Head of caudate nucleus (tissue), 42 donors: Measurements from ENCODE around the gene RRBP1.

Source experiments
- DNase-seq, 42 donors: peaks; one replicate each; pipeline versions ENCODE4 v3.0.0 to v3.0.0-alpha.2; 2020 to 2021; ENCODE audit warnings: mixed read lengths in 7 of 42
- intact Hi-C: fragments of 100-400 bp; cut with DNase I; formaldehyde crosslinking; loops from one replicate; pipeline ENCODE4 v1.15.0; 2022

RRBP1 gene

GRCh38 chr20:17654649-17655285 is 27.3 kb downstream of the RRBP1 start:
- DNase-seq: peak in 24 of 42 donors; percentile 27 to 80 (median 58)
- intact Hi-C loops: no loop called here

GRCh38 chr20:17653835-17654648 is 28.0 kb downstream of the RRBP1 start:
- intact Hi-C loops: no loop called here
- DNase-seq: peak in 5 of 42 donors; percentile 6 to 31 (median 16)

GRCh38 chr20:17652411-17652810 is 29.6 kb downstream of the RRBP1 start:
- peak in 4 of 42 donors; percentile 6 to 25 (median 14) for DNase-seq
- intact Hi-C loops: no loop called here

GRCh38 chr20:17651760-17652388 is 30.2 kb downstream of the RRBP1 start:
- intact Hi-C loops: no loop called here
- DNase-seq: peak in 4 of 42 donors; percentile 8 to 21 (median 13)

GRCh38 chr20:17651129-17651759 is 30.8 kb downstream of the RRBP1 start:
- DNase-seq: peak in 4 of 42 donors; percentile 8 to 28 (median 9)
- intact Hi-C loops: no loop called here

DNA sequence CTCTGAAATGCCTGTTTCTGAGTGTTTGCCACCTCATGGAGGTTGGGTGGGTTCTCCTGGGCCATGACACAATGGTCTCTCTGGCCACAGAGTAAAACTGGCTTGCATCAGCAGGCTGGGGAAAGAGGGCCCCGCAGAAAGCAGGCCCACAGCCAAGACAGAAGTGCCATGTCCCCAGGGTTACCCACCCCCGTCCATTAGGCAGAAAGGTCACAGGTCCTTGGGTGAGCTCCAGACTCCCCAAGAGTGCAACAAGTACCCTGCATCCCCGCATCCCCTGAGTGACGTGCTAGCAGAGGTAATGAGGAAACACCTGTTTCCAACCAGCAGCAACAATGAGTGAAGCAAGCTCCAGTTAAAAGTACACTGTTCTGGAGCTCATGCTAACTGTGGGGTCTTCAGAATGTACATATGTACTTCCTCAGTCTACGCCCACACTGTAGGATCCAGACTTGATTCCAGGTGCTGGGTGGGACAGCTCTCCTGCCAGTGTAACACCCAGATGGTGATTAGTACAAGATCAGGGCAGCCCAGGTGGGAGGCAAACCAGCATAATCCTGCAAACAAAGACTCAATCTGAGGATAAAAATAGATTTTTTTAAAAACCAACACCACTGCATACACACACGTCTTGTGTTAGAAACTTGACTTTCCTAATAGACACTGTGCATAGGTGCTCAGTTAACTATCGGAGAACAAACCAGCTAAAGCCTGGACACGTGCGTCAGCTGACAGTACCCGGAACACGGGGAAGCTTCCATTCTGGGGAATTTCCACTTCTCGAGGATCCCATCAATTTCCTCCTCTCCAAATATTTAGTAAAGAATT is 31.5 kb downstream of the RRBP1 start:
- intact Hi-C loops: no loop called here
- peak in 4 of 42 donors; percentile 12 to 33 (median 26) for DNase-seq

- intact Hi-C loops: no loop called here
- peak in 6 of 42 donors; percentile 8 to 36 (median 25) for DNase-seq
Observed at GRCh38 chr20:17648791-17649730, 33.0 kb downstream of the RRBP1 start.

GRCh38 chr20:17648315-17648646 is 33.8 kb downstream of the RRBP1 start:
- intact Hi-C loops: no loop called here
- DNase-seq: peak in 7 of 42 donors; percentile 18 to 63 (median 45)

DNA sequence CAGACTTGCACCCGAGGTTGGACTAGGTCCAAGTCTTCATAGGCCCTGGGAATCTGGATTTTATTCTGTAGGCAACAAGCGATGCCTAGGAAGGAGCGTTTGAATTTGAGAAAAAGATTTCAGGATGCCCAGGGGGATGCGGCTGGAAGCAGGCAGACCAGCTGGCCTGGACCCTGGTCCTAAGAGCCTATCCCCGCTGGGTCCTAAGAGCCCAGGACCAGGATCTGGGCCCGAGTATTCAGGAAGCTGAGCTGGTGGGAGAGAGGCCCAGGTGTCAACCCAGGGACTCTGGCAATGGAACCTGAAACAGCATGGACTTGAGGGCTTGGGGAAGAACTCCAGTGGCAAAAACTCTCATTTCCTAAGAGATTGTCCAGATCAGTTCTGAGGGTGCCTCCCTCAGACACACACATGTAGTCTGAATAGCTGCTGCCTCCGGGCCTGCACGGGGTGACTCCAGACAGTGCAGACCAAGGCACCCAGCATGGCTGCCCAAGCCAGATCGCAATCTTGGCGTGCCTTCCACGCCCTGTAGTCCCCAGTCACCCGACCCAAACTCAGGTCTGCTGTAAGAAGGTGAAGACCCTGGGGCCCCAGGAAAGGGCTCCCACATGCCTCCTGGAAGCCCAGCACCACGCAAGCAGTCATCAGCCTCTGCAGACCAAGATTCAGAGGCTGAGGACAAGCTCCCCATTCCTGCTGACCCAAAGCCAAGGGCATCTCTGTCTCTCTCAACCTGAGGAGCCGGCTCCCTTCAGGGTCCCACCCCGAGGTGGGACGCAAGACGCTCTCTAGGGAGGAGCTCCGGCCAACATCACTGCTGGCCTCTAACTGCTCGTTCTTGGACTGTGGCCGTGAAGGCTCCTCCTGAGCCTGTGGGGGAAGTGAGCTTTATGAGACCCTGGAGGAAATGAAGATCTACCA is 34.4 kb downstream of the RRBP1 start:
- DNase-seq: peak in 2 of 42 donors; percentile 21 to 27
- intact Hi-C loops: no loop called here

GRCh38 chr20:17646961-17647301 is 35.1 kb downstream of the RRBP1 start:
- DNase-seq: peak in 2 of 42 donors; percentile 12 to 28
- intact Hi-C loops: no loop called here

- intact Hi-C loops: no loop called here
- peak in 2 of 42 donors; percentile 0 to 15 for DNase-seq
Observed at GRCh38 chr20:17646209-17646960, 35.7 kb downstream of the RRBP1 start.

DNA sequence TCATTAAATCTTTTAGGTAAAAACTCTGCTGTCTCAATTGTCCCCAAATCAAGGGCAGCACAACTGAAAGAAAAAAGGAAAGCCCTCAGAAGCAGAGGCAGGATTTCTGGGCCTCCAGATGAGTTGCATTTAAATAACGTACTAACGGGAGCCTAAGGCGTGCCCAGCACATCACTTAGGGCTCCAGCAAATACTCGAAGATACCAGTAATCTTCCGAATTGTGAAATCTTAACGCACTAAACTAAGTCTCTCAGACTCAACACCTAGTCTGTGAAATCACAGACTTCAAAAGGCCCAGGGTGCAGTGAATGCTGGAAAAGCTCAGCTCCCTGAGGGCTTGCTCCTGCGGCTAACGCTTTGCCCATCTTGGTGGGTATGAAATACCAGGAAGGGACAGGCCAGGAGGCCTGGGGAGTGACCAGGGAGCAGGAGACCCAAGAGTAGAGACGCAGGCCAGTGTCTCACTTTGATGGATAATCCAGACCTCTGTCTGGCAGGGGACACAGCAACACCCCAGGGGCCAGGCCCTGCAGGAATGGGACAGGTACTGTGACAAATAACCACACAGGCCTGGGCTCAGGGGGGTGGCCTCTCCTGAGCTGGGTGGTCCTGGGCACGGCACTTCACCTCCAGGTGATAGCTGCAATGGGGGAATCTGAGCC is 36.4 kb downstream of the RRBP1 start:
- intact Hi-C loops: no loop called here
- DNase-seq: peak in 1 of 42 donors; percentile 10

DNA sequence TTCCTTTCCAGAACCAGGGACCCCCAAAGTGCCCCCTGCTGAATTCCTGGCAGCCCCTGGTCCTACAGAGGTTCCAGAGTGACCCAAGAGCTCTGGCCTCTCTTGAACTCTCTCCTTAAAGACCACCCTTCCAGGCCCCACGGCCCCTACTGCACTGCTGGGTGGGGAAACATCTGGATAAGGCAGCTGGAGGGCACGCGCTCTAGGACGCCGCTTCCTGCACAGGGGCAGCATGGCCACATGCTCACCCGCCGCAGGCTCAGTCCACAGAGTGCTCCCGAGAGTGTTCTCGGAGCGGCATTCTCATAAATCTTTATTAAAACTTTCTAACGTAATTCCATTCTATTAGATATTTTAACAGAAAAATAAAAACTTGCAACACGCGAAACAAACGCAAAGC is 37.0 kb downstream of the RRBP1 start:
- no peak for DNase-seq
- intact Hi-C loops: no loop called here

DNA sequence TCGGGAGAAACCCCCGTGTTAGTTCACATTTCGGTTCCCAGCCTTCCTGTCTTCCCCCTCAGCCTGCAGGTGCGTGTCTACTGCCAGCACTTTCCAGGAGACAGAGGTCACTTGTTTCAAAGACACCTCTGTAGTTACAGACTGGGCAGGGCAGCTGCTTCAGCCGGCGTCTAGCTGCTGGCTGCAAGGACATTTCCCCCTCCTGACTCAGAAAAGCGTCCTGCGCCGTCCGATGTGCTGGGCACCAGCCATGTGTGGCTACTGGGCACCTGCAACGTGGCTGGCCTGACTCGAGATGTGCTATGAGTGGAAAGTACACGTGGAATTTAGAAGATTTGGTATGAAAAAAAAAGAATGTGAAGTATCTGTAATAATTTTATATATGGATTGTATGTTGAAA is 37.6 kb downstream of the RRBP1 start:
- intact Hi-C loops: no loop called here
- no peak for DNase-seq

GRCh38 chr20:17643531-17644188 is 38.4 kb downstream of the RRBP1 start:
- intact Hi-C loops: no loop called here
- DNase-seq: no peak
